Measurements from ENCODE around the gene CTSO.

CTSO gene, protein sequence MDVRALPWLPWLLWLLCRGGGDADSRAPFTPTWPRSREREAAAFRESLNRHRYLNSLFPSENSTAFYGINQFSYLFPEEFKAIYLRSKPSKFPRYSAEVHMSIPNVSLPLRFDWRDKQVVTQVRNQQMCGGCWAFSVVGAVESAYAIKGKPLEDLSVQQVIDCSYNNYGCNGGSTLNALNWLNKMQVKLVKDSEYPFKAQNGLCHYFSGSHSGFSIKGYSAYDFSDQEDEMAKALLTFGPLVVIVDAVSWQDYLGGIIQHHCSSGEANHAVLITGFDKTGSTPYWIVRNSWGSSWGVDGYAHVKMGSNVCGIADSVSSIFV

DNA sequence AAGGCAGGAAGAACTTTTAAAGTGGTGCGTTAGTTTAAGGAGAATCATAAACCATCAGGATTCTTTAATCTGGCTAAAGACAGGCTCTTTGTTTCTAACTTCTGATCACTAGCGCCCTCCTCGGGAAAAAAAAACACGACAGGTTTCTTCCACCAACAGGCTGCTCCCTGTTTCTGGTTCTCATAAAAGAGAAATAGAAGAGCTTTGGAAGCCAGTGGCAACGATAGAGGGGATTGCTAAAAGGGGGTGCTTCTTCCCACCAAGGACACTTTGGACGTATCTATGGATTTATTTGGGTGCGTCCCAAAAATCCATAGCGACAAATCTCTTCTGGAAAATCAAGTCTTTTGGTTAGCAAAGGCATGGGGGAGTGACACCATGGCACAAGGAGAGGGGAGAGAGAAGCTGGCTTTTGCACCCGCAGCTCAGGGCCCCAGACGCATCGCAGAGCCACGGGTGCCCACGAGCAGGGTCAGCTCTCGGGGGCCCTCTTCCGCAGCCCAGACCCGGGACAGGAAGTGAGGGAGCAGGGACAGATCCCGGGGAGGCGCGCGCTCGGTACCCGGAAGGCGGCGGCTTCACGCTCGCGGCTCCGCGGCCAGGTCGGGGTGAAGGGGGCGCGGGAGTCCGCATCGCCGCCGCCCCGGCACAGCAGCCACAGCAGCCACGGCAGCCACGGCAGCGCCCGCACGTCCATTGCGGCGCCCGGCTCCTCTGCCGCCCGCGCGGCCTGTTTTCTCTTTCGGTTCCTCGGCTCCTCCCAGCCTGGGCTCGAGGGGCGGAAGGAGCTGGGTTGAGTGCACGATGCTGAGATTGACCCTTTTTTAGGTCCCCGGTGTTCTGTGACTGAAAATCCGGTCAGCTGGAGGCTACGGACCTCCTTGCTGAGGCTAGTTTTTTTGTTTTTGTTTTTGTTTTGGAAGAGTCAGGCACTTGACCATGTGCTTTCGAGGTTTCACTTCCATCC, at the start of gene CTSO:
Gene CTSO, minus strand, starts transcription at position 716 of the 967 bp plus-strand sequence. Its CDS starts 19 bp downstream, at position 697.
- no peak for DNase-seq (ENCODE audit: low read depth)

DNA sequence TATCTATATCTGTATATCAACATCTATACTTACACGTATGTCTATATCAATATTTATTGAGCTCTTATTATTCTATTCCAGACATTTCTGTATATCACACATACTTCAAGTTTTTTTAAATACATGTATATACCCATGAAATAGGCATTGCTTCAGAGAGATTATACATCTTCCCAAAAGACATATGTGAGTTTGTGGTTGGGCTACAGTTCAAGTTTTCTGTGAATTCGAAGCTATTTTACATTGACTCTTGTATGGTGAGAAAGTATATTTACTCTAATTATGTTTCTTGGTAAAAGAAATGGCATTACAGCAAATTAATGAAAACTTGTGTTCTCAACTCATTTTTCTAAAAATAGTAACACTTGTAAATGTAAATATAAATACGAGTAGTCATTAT, 46.8 kb upstream of the CTSO start:
- DNase-seq (ENCODE audit: low read depth): no peak

DNA sequence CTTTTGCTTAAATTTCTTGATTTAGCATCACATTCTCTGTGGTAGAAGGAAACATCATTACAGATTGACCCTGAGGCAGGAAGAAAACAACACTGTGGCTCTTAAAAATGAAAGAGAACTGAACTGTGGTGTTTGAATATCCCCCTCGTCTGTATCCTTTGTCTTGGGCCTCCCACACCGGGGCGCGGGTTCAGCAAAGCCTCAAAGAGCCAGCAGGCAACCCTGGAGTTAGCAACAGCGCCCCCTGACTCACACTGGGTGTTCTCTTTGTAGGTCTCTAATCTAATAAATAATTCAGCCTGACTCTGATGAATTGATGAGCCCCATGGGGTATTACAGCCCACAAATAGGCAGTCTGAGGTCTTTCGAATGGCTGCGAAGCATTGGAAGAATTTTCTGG, 46.1 kb upstream of the CTSO start:
- no peak for DNase-seq (ENCODE audit: low read depth)

DNA sequence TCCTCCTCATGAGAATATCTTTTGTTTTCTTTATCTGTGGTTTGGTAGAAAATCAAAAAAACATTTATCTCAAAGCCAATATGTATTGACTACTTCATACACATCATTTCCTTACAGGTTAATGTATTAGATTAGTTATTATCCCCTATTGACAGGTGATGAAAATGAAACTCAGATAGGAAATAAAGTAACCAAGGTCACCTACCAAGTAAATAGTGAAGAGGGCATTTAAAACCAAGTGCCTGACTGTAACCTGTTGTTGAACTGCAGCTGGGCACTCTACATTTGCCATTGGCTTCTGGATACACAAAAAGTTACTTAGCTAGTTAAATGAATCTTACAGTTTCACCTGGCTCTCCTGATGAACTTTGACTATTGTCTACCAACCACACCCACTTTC, 41.4 kb upstream of the CTSO start:
- no peak for DNase-seq (ENCODE audit: low read depth)

DNA sequence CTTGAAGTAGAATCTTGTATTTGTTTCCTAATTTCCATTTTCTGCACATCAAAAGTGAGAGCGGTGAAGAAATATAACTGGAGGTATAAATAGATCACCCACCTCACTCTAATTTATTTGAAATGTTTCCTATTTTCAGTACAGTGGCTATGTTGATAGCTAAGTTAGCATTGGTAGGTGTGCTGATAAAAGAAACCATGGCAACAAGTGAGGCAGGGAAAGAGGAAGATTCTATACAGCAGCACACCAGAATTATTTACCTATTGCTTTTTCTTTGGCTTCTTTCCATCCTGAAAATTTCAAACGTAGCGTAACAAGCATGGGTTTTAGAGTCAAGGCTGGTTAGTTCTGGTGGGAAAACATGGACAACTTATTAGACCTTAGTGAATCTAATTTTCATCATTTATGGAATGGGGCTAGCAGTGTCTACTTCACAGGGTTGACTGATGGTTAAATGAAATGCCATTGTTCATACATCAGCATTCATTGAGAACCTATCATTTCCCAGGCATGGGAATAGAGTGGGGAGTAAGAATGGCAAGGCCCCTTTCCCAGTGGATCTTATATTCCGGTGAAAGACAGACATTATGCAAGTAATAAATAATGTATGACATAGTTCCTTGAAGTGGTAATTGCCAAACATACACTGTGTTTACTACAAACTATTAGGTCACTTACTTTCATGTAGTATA, 30.6 kb upstream of the CTSO start:
- DNase-seq (ENCODE audit: low read depth): no peak

DNA sequence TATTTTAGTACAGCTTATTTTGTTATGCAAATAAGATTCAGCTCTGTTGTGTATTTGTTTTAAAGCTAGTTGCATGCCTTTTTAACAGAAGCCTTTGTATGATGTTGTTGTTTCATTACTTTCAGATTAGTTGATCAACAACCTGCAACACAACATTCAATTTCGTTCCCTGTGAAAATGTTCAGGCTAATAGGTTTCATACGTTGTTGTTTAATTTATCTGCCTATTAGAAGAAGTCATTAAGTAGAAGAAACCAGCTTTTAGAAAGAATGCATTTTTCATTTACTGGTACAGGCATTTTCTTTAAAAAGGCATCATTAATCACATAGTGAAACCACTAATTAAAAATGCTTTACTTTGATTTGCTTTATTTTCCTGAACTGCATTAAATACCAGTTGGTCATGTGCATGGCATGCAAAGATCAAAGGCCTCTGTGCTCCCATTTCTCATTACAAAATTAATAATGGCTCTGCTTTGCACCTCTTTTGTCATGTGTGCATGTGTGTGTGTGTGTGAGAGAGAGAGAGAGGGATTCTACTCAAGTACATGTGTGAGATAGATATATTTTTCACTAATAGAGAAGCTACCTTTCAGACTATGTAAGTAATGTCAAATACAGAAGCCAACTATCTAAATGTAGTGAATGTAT, 29.2 kb upstream of the CTSO start:
- DNase-seq (ENCODE audit: low read depth): no peak

DNA sequence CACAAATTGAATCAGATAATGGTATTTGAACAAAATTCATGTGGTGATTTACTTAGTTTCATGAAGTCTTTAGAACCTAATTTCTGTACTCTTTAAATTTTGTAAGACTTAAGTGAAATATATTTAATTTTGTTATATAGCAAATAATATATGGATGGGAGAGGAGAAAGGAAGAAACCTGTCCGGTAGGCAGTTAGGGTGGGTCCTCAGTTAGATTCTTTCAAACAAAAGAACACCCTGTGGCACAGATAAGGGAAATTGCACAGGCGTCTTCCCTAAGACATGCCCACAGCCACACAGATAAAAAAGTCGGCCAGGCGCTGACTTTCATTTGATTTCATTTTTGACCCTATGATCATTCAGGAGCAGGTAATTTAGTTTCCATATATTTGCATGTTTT, 25.1 kb upstream of the CTSO start:
- DNase-seq (ENCODE audit: low read depth): no peak

DNA sequence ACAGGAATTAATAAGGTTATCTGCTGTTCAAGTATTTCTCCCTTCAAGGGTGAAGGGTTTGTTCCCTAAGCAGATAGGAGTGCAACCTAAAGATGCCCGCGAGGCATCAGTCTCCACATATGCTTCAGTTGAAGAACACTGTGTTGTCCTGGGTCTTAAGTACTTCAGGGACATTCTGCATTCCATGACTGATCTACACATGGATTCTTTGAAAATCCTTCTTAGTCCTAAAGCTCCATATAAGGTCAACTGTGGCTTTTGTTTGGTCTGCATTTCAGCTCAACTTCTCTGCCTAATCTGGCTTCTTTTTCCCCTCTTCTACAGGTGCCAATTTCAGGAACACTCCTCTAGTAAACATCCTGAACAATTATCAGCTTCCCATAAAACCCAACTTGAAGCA, 21.8 kb upstream of the CTSO start:
- DNase-seq (ENCODE audit: low read depth): no peak

DNA sequence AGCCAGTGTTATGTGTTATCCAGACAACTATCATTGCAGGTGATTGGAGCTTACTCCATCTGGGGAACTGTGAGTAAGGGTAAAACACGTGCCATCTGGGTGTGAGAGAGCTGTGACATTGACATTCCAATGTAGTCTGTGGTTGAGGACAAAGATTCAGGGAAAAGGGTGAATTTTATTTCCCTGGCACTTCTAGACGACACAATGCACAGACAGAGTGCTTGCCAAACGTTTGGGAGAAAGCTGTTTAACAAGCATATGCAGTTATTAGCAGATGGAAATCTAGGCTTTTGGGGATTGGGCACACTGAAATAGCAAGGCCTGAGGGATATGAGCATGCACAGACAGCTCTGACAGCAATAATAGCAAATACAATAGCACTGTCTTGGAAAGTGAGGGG, 21.3 kb upstream of the CTSO start:
- DNase-seq (ENCODE audit: low read depth): no peak

DNA sequence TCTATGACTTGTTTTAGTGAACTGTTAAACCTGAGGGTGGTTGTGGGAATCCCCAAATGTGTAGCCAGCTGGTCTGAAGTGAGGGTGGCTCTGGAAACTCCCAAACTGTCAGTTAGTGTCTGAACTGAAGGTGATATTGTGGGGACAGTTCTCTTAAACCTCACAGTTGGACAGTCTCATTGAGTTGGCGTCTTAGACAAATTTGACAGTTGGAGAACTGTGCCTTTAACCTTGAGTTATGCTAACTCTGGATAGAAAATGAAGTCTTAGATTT, 20.7 kb upstream of the CTSO start:
- DNase-seq (ENCODE audit: low read depth): no peak

DNA sequence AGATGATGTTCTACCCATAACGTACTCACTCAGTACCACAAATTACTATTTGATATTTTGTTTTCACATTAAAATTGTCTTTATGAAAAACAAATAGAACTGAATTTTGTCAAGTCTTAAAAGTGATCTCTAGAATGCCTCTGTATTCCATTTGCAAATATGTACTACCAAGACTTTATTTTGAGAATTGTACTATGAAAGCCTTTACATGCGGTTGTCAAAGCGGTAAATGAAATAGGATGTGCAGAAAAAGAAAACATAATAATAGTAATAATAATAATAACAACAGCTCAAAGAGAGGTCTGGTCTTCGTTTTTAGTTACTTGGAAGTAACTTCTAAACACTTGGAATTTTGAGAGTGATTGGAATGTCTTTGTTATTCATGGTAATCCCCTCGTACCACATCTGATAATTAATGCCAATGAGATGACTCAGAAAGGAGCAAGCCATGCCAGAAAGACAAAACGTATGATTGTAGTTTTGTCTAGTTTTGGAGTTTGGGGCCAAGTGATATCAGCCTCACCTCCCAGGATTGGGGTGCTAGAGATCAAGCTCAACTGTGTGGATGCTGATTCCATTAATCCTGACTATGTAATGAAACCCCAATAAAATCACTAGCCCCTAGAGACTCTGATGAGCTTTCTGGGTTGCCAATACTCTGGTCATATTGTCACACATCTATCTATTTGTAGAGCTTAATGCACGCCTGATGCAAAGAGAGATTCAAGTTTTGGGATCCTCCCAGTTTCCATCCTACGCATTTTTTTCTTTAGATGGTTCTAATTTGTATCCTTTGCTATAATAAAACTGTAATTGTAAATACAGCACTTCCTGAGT, 20.2 kb upstream of the CTSO start:
- no peak for DNase-seq (ENCODE audit: low read depth)

DNA sequence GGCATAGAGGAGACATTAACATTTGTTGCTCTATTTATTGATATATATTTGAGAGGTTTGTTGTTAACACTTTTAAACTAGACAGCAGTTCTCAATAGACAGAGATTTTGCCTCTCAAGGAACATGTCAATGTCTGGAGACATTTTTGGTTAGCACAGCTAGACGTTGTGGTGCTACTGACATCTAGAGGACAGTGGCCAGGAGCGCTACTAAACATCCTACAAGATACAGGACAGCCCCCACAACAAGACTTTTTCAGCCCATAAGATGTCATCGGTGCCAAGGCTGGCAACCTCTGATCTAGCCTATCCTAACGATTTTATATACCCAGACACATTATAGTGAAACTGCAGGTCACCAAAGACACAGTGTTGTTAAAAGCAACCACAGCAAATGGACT, 18.4 kb upstream of the CTSO start:
- DNase-seq (ENCODE audit: low read depth): no peak

DNA sequence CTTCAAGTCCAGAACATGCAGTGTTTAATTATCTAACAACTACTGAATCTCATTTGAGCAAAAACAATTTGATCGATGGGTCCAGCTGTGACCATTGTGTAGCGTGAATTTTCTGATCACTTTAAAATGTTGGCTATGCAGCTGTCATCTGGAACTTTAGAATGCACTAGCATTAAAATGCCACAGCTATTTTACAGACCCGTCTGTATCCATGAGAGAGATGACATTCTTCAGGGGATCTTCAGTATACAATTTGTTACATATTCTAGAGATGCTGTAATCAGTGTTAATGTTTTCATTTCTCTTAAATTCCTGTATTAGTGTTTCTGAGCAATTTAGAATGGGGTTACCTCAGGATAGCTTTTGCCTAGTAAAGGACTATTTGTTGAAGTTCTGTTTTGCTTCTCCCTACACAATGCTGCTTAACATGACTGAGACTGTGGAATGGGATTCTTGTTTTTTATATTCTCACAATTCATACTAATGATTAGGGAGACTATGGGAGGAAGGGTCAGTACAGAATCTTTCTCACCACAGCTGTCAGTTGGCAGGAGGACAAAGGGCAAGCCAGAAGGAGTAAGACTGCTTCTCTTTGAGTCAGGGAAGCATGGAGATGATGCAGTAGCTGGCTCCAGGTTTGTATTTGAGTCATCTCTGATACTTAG, 13.2 kb upstream of the CTSO start:
- DNase-seq (ENCODE audit: low read depth): no peak

DNA sequence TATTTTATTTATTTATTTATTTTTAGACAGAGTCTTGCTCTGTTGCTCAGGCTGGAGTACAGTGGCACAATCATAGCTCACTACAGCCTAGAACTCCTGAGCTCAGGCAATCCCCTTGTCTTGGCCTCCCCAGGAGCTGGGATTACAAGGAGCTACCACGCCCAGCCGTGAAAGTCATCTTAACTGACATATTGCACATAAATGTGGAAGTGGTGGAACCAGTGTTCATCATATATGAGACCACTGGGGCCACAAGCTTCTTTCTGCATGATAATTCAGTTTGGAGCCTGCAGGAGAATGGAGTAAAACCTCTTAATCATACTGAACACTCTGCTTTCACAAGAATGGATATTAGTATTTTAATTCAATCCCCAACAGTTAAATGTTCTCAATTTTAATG, 12.5 kb upstream of the CTSO start:
- DNase-seq (ENCODE audit: low read depth): no peak

DNA sequence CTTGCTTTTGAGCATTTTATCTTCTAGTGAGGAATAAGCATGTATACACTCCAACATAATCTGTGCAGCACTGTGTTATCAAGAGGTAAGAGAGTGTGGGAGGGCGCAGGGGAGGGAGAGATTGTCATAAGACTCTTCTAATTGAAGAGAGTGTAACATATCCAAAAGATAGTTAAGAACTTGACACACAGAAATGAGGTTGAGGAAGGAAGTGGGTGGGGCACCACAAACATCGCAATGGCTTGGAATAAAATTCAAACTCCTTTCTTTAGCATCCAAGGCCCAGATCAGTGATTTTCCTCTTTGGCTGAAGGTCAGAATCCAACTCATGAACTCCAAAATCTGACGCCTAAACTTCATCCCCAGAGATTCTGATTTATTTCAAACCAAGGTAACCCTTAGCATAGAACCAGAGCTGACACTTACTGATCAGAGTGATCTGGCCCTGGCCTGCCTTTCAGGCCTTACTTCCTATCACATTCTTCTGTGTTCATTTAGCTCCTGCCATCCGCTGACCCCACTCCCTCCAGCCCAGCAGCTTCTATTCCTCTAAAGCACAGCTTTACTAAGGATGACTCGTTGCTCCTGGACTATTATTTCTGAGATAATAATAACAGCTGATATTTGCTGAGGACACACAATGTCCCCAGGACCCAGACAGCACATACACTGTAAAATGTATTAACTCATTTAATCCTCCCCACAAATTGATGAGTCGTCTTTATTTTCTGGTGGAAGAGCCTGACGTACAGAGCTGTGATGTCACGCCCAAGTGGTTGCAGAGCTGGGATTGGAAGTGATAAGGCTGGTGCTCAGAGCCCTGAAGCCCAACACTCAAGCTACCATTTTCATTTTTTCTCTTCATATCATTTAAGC, 10.6 kb upstream of the CTSO start:
- no peak for DNase-seq (ENCODE audit: low read depth)

DNA sequence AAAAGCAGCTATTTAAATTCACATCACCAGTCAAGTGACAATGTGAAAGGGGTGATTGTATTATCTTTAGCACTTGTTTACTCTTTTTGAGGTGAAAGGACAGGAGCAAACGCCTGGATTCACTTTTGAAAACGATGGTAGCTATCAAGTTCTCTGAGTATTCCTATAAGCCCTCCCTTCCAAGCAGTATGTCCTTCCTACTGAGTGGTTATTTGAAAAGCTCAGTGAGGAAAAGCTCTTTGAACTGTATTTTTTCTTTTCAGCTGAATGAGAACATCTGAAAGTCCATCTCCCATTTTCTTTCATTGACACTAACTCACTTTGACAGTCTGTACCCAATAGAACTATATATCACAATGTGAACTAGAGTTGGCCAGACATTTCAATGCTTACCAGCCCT, 9.1 kb upstream of the CTSO start:
- no peak for DNase-seq (ENCODE audit: low read depth)

DNA sequence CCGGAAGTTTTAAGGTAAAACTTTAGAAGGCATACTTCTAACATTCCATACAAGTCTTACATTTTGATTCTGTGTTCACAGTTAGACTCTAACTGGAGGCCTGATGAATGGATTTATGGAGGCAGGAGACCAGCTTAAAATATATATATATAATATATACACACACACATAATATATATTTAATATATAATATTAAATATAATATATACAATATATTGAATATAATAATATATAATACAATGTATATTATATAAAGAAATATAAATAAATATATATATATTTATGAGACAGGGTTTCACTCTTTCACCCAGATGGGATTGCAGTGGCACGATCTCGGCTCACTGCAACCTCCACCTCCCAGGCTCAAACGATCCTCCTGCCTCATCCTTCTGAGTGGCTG, 7.9 kb upstream of the CTSO start:
- no peak for DNase-seq (ENCODE audit: low read depth)

DNA sequence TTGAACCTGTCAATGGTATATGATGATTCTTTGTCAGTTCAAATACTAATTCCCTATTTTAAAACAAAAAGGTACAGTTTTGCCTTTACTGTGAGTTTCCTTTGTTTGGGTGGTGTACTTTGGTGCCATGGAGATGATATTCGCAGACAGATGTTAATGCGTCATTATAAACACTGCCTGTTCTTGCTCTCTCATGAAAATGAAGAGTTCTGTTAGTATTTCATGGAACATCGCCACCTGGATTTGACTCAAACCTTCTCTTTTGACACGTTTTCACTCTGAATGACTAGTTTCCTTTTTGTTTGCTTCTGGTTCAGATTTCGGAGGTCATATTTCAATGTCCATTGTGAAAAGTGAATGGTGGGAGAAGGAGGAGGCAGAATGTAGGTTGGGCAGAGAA, 6.9 kb upstream of the CTSO start:
- peak; percentile 47 for DNase-seq (ENCODE audit: low read depth)

DNA sequence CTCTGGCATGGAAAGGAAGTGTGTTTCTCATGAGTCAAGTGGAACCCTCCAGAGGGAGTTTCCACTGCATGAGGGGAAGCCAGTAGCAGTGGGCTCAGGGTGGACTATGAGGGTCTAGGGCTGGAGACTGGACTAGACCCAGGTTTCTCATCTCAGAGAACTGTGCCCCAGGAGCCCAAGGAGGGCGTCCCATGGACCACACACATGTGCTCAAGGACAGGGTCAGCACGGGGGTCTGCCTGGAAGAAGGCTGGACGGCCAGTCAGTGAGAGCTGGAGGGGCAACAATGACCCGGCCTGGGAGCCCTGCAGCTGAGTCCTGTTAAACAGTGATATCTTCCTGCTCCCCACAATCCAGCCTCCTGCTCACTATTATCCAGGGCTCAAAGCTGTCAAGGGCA, 5.8 kb upstream of the CTSO start:
- DNase-seq (ENCODE audit: low read depth): no peak

DNA sequence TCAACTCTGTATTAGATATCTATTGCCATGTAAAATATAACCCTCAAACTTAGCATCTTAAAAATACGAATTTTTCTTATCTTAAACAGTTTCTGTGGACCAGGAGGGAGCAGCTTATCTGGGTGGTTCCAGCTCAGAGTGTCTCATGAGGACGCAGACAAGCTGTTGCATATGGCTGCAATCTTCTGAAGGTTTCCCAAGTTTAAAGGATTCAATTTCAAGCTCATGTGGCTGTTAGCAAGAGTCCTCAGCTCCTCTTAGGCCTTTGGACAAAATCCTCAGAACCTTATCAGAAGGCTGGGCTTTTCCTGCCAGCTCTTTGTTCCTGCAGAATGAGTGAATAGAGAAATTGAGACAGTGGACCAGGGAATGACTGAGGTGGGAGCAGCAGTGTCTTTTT, 2.8 kb upstream of the CTSO start:
- no peak for DNase-seq (ENCODE audit: low read depth)
